ENCODE measurements around the gene ADNP. TPM values are rescaled to one million over a fixed set of nuclear protein-coding genes. Genes with fewer than 3 reads are reported as not detected.

Gene ADNP
- total and polyA plus RNA-seq, 2 of the 13 experiments (the other 11 are each of a cell fraction or from before 2014, with no cell fraction given): 21.0 to 21.5 TPM

DNA sequence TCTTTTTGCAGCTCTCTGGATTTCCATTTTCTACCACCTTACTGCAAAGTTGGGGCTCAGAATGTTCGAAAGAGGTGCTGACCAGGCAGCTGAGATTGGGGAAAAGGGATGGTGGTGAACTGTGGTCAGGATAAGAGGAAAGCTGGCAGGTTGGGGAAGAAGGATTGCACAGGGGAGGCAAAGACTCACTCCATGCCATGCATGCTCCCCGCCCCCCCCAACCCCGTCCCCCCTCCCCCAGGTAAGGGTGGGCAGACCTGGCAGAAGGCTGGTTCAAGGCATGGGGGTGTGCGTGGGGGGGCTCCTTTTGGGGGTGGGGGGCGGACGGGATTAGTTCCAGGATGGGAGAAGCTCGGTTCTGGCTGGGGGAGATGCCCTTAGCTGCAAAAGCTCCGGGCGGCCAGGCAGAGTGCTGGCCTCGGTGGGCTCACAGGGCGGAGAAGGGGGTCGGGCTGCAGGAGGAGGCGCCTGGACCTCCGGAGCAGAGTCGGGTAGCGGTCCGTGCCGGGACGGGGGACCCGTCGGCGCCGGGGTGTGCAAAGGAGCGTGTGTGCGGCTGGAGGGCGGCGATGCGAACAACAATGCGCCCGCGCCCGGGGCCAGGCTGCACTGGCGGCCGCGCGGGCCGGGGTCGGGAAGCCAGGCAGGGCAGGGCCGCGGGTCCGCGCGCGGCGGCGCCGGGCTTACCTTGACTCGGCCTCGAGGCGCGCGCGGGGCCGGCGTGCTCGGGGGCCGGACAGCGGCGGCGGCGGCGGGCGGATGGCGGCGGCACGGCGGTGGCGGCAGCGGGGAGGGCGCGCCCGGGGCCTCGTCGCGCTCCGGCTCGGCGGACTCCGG lies 880 bp downstream of the ADNP start (continued):
- TF ChIP-seq ZFP82 (CRISPR knock-in tag; IDR thresholded peaks at IDR 0.05; ENCODE audit: borderline replicate concordance) (peak; percentile 79; the same call in 1 of the 2 replicates), ZFY (CRISPR knock-in tag; IDR thresholded peaks at IDR 0.05) (peak; percentile 54), DMAP1 (CRISPR knock-in tag; IDR thresholded peaks at IDR 0.05) (no peak), ZNF816 (CRISPR knock-in tag; IDR thresholded peaks at IDR 0.05; ENCODE audit: borderline replicate concordance) (peak; percentile 36; the same call in 1 of the 2 replicates), SRSF1 (optimal IDR thresholded peaks at IDR 0.05; ENCODE audit: low read depth, low read length) (peak; percentile 40), ZFP36L1 (CRISPR knock-in tag; IDR thresholded peaks at IDR 0.05) (0 out of 2 replicates have a peak, but pooled peaks have one; percentile 1), ZNF607 (CRISPR knock-in tag; IDR thresholded peaks at IDR 0.05; ENCODE audit: borderline replicate concordance) (0 out of 2 replicates have a peak, but pooled peaks have one; percentile 43), ZNF777 (CRISPR knock-in tag; IDR thresholded peaks at IDR 0.05) (peak; percentile 80), ZNF776 (CRISPR knock-in tag; IDR thresholded peaks at IDR 0.05) (peak; percentile 54; the same call in 1 of the 2 replicates), MTF1 (CRISPR knock-in tag; IDR thresholded peaks at IDR 0.05) (no peak)
- TF ChIP-seq, protein P1, sequence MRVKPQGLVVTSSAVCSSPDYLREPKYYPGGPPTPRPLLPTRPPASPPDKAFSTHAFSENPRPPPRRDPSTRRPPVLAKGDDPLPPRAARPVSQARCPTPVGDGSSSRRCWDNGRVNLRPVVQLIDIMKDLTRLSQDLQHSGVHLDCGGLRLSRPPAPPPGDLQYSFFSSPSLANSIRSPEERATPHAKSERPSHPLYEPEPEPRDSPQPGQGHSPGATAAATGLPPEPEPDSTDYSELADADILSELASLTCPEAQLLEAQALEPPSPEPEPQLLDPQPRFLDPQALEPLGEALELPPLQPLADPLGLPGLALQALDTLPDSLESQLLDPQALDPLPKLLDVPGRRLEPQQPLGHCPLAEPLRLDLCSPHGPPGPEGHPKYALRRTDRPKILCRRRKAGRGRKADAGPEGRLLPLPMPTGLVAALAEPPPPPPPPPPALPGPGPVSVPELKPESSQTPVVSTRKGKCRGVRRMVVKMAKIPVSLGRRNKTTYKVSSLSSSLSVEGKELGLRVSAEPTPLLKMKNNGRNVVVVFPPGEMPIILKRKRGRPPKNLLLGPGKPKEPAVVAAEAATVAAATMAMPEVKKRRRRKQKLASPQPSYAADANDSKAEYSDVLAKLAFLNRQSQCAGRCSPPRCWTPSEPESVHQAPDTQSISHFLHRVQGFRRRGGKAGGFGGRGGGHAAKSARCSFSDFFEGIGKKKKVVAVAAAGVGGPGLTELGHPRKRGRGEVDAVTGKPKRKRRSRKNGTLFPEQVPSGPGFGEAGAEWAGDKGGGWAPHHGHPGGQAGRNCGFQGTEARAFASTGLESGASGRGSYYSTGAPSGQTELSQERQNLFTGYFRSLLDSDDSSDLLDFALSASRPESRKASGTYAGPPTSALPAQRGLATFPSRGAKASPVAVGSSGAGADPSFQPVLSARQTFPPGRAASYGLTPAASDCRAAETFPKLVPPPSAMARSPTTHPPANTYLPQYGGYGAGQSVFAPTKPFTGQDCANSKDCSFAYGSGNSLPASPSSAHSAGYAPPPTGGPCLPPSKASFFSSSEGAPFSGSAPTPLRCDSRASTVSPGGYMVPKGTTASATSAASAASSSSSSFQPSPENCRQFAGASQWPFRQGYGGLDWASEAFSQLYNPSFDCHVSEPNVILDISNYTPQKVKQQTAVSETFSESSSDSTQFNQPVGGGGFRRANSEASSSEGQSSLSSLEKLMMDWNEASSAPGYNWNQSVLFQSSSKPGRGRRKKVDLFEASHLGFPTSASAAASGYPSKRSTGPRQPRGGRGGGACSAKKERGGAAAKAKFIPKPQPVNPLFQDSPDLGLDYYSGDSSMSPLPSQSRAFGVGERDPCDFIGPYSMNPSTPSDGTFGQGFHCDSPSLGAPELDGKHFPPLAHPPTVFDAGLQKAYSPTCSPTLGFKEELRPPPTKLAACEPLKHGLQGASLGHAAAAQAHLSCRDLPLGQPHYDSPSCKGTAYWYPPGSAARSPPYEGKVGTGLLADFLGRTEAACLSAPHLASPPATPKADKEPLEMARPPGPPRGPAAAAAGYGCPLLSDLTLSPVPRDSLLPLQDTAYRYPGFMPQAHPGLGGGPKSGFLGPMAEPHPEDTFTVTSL (CRISPR knock-in tag; IDR thresholded peaks at IDR 0.05; ENCODE audit: borderline replicate concordance): 0 out of 2 replicates have a peak, but pooled peaks have one; percentile 49

All from HepG2 (cell line).